M059J (cell line): Measurements from ENCODE around the gene PTGER3. TPM values are rescaled to one million over a fixed set of nuclear protein-coding genes. Genes with fewer than 3 reads are reported as not detected.

Experiments
- DNase-seq: peaks from one replicate; pipeline ENCODE4 v3.0.0-alpha.2; 2012; ENCODE audit warnings: low read depth
- total RNA-seq: library from RNA; depleted of rRNA; stranded (reverse); fragments of >200 nt; shearing (Covaris generic); gene quantifications from 2 replicates; pipeline ENCODE4 v1.2.3, GENCODE V29; 2014; rRNA removed

PTGER3 gene
- 8.2 and 8.4 TPM in 2 replicates for total RNA-seq

DNA sequence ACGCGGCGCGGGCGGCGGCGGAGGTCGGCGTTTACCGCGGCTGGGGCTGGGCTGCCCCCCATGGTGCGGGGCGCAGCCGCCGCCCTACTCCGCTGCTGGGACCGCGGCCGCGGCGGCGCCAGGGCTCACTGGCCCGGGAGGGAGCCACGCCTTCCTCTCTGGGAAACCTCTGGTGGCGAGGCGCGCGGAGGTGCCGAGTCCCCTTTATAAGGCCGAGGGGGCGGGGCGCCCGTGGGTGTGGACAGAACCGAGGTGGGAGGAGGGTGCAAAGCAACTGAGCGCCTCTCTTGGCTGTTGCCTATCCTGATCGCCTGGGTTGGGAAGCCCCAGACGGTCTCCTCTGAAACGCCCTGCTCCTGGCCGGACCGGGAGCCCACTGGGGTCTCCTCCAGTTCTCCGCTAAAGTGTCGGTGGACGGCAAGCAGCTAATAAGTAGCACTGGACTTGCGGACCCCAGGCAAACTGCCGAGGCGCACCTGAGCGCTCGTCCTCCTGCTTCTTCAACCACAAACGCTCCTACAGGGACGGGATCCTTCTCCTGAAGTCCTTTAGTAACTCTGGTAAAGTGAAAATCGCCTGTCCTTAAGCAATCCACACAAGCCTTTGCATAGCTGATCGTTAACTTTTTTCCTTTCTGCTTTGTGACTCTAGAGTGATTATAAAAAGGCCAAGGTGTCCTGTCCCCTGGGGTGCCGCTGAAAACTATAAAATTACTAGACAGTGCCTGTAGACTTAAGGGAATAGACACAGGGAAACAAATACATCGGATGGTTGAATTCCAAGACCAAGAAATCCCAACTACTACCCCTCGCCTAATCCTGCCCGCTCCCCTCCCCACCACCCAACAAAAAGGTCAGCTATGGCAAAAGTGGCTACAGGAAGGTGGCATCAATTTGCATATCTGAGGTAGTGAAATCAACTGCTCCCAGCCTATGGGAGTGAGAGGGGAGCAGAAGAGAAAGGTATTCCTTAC, at the start of gene PTGER3:
PTGER3 (minus strand) TSS at position 182 of the 973 bp plus-strand sequence. CDS start 239 bp downstream, outside the sequence.
- peak; percentile 65 for DNase-seq

- no peak for DNase-seq
These were observed 47.3 kb upstream of the PTGER3 start for GRCh38 chr1:71094913-71095312.

- DNase-seq = peak; percentile 13
These were observed 46.3 kb upstream of the PTGER3 start for GRCh38 chr1:71093938-71094337.

DNA sequence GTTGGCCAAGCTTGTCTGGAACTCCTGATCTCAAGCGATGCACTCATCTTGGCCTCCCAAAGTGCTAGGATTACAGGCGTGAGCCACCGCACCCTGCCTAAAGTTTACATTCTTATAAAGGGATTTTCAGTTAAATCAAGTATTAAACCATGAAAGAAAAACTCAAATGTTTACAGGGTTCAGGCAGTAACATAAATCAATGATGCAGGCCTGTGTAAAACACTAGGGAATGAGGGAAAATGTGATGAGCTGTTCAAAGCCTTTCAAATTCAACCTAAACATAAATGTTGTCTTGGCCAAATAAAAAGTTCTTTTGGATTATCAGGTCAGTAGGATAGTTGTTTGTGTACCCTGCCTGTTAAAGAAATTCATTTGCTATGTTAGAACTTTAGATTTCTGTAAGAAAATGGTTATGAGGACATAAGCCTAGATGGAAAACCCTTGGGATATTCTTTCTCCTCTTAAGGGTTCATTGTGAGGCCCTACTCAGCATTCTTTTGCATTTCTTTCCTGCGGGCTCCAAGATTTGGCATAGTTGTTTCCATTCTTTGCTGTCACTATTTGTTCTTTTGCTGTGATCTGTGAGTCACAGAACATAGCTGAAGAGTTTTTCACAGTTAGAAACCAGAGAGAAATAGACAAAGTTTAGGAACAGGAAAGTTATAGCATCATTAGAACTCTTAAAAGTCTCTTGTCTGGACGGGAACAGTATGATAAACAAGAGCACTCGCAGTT, 42.1 kb upstream of the PTGER3 start:
- DNase-seq = peak; percentile 69

GRCh38 chr1:71088645-71089287, 41.1 kb upstream of the PTGER3 start:
- no peak for DNase-seq

- no peak for DNase-seq
These were observed 40.1 kb upstream of the PTGER3 start for GRCh38 chr1:71087713-71088112.

GRCh38 chr1:71087060-71087459, 39.4 kb upstream of the PTGER3 start:
- DNase-seq = no peak

DNA sequence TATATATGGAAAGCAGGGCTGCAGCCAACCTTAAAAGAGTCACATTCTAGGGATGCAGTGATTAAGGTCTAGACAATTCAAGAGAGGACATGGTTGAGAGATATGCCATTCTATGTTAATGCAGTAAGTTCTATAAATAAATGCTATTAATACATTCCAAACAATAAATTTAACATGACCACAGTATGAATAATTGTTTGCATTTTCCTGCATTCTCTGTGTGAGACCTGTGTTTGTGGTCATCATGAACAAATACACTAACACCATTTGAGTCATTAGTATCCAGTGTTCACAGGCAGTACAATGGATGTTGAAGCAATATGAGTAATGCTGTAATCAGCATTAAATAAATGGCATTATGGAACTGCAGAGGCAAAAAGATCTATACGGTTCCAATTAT, 38.7 kb upstream of the PTGER3 start:
- peak; percentile 60 for DNase-seq

- DNase-seq = peak; percentile 17
These were observed 35.7 kb upstream of the PTGER3 start for GRCh38 chr1:71083271-71083670.

DNA sequence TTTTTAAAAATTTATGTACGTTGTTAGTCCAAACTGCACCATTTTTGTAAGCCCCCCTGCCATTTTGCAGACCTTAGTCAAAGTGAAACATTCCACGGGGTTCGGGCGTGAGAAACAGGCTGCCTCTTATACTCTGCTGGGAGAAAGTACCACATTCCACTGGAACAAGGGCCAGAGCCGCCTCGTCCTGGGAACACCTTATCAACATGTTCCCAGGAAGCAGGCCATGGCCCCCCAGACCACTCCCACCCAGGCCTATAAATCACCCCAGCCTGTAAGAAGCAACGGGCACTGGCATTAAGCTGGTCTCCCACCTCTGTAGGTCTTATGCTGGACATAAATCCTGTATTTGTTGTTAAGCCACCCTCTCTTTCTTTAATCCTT, 34.1 kb upstream of the PTGER3 start:
- DNase-seq = no peak

GRCh38 chr1:71080739-71081696, 33.4 kb upstream of the PTGER3 start, which contains the start of gene ZRANB2:
Gene ZRANB2 (minus strand): TSS chr1:71081035. CDS start chr1:71080995, 40 bp downstream.
- peak; percentile 97 for DNase-seq

DNA sequence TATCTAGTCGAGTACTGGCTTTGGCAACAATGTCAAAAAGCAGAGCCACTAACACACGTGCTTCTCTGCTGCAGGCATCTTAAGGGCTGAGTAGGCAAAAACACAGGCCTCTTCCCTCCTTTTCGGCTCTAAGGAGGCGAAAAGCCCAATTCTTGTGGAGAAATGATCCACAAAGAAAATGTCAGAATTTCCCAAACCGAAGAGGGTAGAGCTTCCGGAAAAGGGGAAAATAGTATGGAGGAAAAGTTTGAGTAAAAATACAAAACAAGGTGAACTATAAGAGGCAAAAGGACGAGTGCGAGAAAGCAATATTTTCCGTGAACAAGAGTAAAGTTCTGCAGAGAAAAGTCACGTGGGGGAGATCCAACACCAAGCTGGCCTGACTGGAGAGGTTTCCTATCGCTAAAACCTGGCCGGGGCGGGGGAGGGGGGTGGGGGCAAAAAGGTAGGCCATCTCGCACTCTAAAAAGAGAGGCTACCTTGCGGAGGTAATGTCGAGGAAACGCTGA, 32.7 kb upstream of the PTGER3 start:
- peak; percentile 30 for DNase-seq

DNA sequence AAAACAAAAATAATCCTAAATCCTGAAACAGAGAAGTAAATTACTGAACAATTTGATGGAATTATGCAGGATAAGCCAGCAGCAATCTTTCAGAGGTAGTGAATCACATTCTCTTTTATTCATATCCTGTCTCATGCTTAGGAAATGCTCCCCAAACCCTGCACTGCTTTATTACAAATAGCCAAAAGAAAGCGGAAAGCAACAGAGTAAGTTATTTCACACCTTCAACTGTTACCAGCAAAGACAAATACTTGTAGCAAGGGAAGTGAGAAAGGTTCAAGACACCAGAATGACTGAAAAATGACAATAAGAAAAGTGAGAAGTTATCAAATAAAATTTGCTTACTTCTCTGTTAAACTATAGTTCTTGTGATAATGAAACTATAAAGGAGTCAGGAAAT, 27.1 kb upstream of the PTGER3 start:
- DNase-seq = no peak

DNA sequence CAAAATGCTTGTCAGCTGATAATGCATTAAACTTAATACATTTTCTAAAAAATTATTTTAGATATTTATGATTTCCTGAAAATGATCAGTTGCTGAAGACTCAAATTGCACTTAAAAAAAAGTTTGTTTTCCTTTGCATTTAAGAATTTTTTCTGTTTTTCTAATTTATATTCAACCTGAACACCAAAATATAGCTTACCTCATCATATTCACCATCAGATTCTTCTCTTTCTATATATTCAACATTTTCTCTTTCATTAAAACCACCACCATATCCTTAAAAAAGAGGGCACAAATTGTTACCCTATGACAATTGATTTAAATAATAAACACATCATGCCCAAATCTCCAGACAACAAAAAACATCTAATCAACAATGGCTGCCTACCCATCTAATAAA, 24.7 kb upstream of the PTGER3 start:
- DNase-seq = no peak

DNA sequence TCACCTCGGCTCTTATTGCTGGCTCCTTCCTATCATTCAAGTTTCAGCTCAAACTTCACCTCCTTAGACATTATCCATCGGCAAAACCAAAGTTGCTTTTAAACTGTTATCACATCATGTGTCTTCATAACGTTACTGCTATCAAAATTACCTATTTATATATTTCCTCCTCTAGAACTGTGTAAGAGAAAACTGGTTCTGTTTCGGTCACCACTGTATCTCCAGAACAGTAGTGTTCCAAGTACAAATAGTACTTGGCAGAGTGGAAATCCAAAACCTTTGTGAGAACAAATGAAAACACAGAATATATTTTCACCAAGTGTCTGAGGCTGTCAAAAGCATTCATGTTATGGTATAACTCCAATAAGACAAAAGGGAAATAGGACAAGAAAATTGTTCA, 24.1 kb upstream of the PTGER3 start:
- DNase-seq = no peak

DNA sequence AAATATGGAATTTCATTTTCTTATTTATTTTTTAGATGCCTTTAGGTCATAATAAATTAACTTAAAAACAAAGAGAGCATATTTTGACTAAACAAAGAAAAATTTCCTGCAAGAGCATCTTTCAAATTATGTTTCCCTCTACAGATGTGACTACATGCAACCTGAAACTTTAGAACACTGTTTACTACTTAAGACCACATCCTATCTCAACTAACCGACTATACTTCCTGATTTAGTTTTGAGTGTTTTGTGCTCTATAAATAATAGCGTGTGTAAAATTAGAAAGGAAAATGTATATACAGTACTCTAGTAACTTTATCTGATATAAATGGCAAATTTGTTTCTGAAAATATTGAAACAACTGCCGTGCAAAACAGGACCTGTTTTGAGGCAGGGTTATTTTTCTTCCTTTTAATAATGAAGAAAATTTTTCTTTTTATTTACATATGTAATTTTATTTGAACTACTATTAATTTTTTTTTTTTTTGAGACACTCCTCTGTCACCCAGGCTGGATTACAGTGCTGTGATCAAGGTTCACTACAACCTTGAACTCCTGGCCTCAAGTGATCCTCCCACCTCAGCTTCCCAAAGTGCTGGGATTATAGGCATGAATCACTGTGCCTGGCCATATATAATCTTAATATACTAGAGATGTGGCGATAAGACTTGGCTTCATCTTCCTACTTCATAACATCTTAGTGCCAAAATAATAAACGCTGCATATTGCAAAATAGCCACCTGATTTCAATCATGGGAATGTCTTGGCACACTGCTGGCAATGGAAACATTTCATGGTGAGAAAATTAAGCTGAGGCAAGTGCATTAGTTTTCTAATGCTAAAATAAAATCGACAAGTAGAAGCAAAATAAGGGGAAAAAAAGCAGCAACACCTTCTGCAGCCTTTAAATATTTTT, 21.0 kb upstream of the PTGER3 start:
- DNase-seq = no peak

DNA sequence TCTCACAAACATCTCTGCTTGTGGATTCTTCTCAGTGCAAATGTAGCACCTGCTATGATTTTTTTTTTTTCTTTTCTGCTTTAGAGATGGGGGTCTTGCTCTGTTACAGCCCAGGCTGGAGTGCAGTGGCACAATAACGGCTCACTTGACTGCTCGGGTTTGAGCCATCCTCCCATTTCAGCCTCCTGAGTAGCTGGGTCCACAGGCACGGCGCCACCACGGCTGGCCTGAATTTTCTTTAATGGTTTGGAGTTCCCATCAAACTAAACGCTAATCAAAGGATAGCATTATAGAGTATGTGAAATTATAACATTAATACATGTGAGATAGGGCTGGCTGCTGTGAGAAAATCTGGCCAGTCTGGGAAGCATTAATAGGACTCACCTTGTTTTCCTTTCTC, 7.2 kb upstream of the PTGER3 start:
- DNase-seq = no peak

GRCh38 chr1:71054281-71054731, 6.7 kb upstream of the PTGER3 start:
- DNase-seq = no peak

GRCh38 chr1:71053758-71054157, 6.1 kb upstream of the PTGER3 start:
- DNase-seq = no peak

DNA sequence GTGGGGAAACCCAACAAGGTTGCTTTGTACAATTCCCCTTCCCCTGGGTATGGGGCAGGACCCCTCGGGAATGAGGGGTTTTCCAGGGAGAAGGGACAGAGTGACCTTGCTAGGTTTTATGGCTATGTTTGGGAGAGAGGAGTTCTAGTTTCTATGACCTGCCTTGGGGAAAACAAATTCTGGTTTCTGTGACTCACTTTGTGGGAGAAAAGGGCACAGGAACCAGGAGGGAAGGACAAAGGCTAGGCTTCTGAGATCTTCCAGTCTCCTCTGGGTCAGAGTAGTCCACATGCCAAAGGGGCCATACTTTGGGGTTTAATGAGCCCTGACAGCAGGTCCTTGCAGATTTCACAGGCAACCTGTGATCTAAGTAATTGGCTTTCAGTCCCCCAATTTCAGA, 5.5 kb upstream of the PTGER3 start:
- DNase-seq = peak; percentile 40
